B cell (primary cell): Measurements from ENCODE around the gene BAMBI. TPM values are rescaled to one million over a fixed set of nuclear protein-coding genes. Genes with fewer than 3 reads are reported as not detected.

Experiments used
- ATAC-seq: fragments of 200-7000 bp; cut with Tn5 transposase; one replicate; pipeline ENCODE4 v1.10.0; 2021; ENCODE audit warnings: low read depth, mild to moderate bottlenecking, moderate number of reproducible peaks, moderate library complexity
- CTCF ChIA-PET: fragments of 350-600 bp; sonication (Branson Sonifier 250); formaldehyde crosslinking; loops from one replicate; lab custom pipeline; 2021; ENCODE audit warnings: antibody characterized with exemption, inconsistent platforms; lab: Charles Lee
- POLR2A ChIA-PET: fragments of 350-600 bp; sonication (Branson Sonifier 250); formaldehyde crosslinking; loops from one replicate; lab custom pipeline; 2021; ENCODE audit warnings: antibody characterized with exemption; lab: Charles Lee
- DNase-seq: peaks from one replicate; pipeline ENCODE4 v3.0.0; 2013
- H2AFZ ChIP-seq: 2 replicates; pipeline ENCODE4 v1.6.1; 2012; ENCODE audit warnings: mild to moderate bottlenecking, low read depth, low read length; ENCODE audit not compliant: insufficient read depth, poor library complexity, severe bottlenecking
- H3K27ac ChIP-seq, 2 donors: 1 replicate in 1 of 2; 2 replicates in 1 of 2; pipeline ENCODE4 v1.5.1; 2012 to 2013; ENCODE audit warnings: low read length in 2 of 2, mild to moderate bottlenecking in 2 of 2, moderate library complexity in 1 of 2
- H3K27me3 ChIP-seq, 4 experiments: fragments of 200-600 bp in 1 of 4; sonication (generic) in 1 of 4; replicated peaks in 1 of 4; 1 replicate in 2 of 4; 2 replicates in 2 of 4; pipeline versions ENCODE4 v1.6.1 to v1.7.0; 2013 to 2016; ENCODE audit warnings: low read length in 3 of 4, mild to moderate bottlenecking in 2 of 4, mixed read lengths in 1 of 4, moderate library complexity in 1 of 4; ENCODE audit not compliant: insufficient read depth in 4 of 4, control insufficient read depth in 3 of 4; ENCODE audit errors: control extremely low read depth in 1 of 4
- H3K36me3 ChIP-seq, 2 experiments: replicated peaks in 1 of 2; 1 replicate in 1 of 2; 2 replicates in 1 of 2; pipeline versions ENCODE4 v1.6.1 to v1.7.1; 2013; ENCODE audit warnings: low read length in 1 of 2; ENCODE audit not compliant: insufficient read depth in 2 of 2, control insufficient read depth in 1 of 2; ENCODE audit errors: control extremely low read depth in 1 of 2, extremely low read depth in 1 of 2
- H3K4me1 ChIP-seq, 2 donors: fragments of 200-600 bp in 1 of 2; sonication (generic) in 1 of 2; 1 replicate in 1 of 2; 2 replicates in 1 of 2; pipeline versions ENCODE4 v1.5.1 to v1.6.1; 2013 to 2017; ENCODE audit warnings: low read length in 2 of 2; ENCODE audit not compliant: control insufficient read depth in 2 of 2, insufficient read depth in 2 of 2
- H3K4me2 ChIP-seq: replicated peaks from 2 replicates; pipeline ENCODE3; 2012; ENCODE audit warnings: mild to moderate bottlenecking, low read depth, low read length; ENCODE audit not compliant: poor library complexity, severe bottlenecking
- H3K4me3 ChIP-seq, 5 experiments: fragments of 200-600 bp in 1 of 5; sonication (generic) in 1 of 5; 1 replicate in 3 of 5; 2 replicates in 2 of 5; pipeline versions ENCODE4 v1.5.1 to v1.7.0; 2011 to 2016; ENCODE audit warnings: low read length in 4 of 5, mild to moderate bottlenecking in 4 of 5, low read depth in 2 of 5, control low read depth in 1 of 5, moderate library complexity in 1 of 5; ENCODE audit not compliant: insufficient read depth in 1 of 5; ENCODE audit errors: control extremely low read depth in 1 of 5, extremely low read depth in 1 of 5
- H3K79me2 ChIP-seq: fragments of 200-600 bp; sonication (generic); one replicate; pipeline ENCODE4 v1.6.0; 2016; ENCODE audit warnings: low read length; ENCODE audit not compliant: control insufficient read depth, insufficient read depth
- H3K9ac ChIP-seq: fragments of 200-600 bp; sonication (generic); 2 replicates; pipeline ENCODE4 v1.6.1; 2017; ENCODE audit warnings: mild to moderate bottlenecking, low read length, moderate library complexity
- H3K9me3 ChIP-seq, 3 donors: one replicate each; pipeline versions ENCODE4 v1.6.1 to v1.7.1; 2013; ENCODE audit warnings: low read length in 2 of 3; ENCODE audit not compliant: control insufficient read depth in 2 of 3, insufficient read depth in 1 of 3; ENCODE audit errors: control extremely low read depth in 1 of 3
- H4K20me1 ChIP-seq: 2 replicates; pipeline ENCODE4 v1.6.0; 2012; ENCODE audit warnings: mild to moderate bottlenecking, low read length; ENCODE audit not compliant: insufficient read depth, control insufficient read depth, poor library complexity, severe bottlenecking
- H3K27ac Mint-ChIP-seq: one replicate; pipeline ENCODE4 v1.8.0; 2021; ENCODE audit warnings: mixed read lengths
- H3K27me3 Mint-ChIP-seq: one replicate; pipeline ENCODE4 v1.8.0; 2021; ENCODE audit warnings: mixed read lengths
- H3K4me1 Mint-ChIP-seq: one replicate; pipeline ENCODE4 v1.8.0; 2021; ENCODE audit warnings: mixed read lengths
- H3K4me3 Mint-ChIP-seq: one replicate; pipeline ENCODE4 v1.8.0; 2021; ENCODE audit warnings: mixed read lengths
- H3K9me3 Mint-ChIP-seq: one replicate; pipeline ENCODE4 v1.8.0; 2022; ENCODE audit warnings: mixed read lengths; ENCODE audit not compliant: insufficient read depth
- EZH2 ChIP-seq: IDR thresholded peaks from 2 replicates; pipeline ENCODE4 v1.6.1; 2012; ENCODE audit warnings: borderline replicate concordance, low read depth, mild to moderate bottlenecking, moderate library complexity, low read length; ENCODE audit not compliant: insufficient read depth, poor library complexity, severe bottlenecking
- WGBS: methylation state at CpG from one replicate; pipeline ENCODE4 v1.1.5; 2013; ENCODE audit warnings: missing lambda C conversion rate; ENCODE audit not compliant: insufficient coverage; 5-methylcytosine and 5-hydroxymethylcytosine counted together
- intact Hi-C: fragments of 100-400 bp; cut with micrococcal nuclease; formaldehyde crosslinking; loops from one replicate; pipeline ENCODE4 v1.10.0; 2022
- polyA plus RNA-seq: library from polyadenylated mRNA; depleted of rRNA; stranded (reverse); fragments of >200 nt; gene quantifications from 2 replicates; pipeline ENCODE4 v1.2.3, GENCODE V29; 2012
- total RNA-seq, 2 donors: library from RNA; stranded (reverse); fragments of 120-200 nt in 1 of 2; gene quantifications; 1 replicate in 1 of 2; 2 replicates in 1 of 2; pipeline versions ENCODE4 v1.2.3 to v1.2.4, GENCODE V29; 2013 to 2022
- TF ChIP-seq, protein P1 (sequence below): fragments of 200-600 bp; IDR thresholded peaks from one replicate; pipeline ENCODE4 v1.8.0; 2022; ENCODE audit warnings: antibody characterized with exemption, mild to moderate bottlenecking

BAMBI gene
- total and polyA plus RNA-seq, 2 donors (not counting 1 experiment from before 2014, with no cell fraction given) = 0.84 to 1.9 TPM

DNA sequence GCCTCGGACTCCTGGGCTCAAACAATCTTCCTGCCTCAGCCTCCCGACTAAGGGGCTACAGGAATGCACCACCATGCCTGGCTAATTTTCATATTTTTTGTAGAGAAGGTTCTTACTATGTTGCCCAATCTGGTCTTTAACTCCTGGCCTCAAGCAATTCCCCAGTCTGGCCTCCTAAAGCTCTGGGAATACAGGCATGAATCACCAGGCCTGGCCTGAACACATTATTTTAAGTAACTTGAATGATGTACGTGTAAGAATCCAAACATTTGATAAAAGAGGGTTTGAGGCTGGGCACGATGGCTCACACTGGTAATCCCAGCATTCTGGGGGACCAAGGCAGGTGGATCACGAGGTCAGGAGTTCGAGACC lies 13.0 kb upstream of the BAMBI start:
- 58% methylated on average over 4 of the region's 6 CpGs for WGBS
- peaks cover 0 to 5% (median 0%) of the 10 kb centered on the region in 3 donors for H3K9me3 ChIP-seq
- H3K36me3 ChIP-seq = no peaks in the 10 kb centered on the region
- ATAC-seq (no peak), DNase-seq (no peak)
- no peak overlapping the region for H3K9ac ChIP-seq
- Mint-ChIP-seq H3K4me3 (no peak overlapping the region), H3K4me1 (peaks cover 9% of the 10 kb centered on the region), H3K9me3 (no peaks in the 10 kb centered on the region), H3K27ac (no peak overlapping the region), H3K27me3 (peaks cover 52% of the 10 kb centered on the region)
- POLR2A ChIA-PET = no interaction called here
- H3K4me3 ChIP-seq = no peak overlapping the region
- no peak overlapping the region for H2AFZ ChIP-seq
- TF ChIP-seq EZH2 = no peak
- TF ChIP-seq, protein P1, sequence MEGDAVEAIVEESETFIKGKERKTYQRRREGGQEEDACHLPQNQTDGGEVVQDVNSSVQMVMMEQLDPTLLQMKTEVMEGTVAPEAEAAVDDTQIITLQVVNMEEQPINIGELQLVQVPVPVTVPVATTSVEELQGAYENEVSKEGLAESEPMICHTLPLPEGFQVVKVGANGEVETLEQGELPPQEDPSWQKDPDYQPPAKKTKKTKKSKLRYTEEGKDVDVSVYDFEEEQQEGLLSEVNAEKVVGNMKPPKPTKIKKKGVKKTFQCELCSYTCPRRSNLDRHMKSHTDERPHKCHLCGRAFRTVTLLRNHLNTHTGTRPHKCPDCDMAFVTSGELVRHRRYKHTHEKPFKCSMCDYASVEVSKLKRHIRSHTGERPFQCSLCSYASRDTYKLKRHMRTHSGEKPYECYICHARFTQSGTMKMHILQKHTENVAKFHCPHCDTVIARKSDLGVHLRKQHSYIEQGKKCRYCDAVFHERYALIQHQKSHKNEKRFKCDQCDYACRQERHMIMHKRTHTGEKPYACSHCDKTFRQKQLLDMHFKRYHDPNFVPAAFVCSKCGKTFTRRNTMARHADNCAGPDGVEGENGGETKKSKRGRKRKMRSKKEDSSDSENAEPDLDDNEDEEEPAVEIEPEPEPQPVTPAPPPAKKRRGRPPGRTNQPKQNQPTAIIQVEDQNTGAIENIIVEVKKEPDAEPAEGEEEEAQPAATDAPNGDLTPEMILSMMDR = no peak
- intact Hi-C loops = loop anchor here (5.0 kb wide), 1 partner anchor 928 kb away; no protein-coding TSS in a partner anchor
- H4K20me1 ChIP-seq = no peaks in the 10 kb centered on the region
- CTCF ChIA-PET = interaction anchor here (0.6 to 3.7 kb wide), 25 partner anchors 8 to 849 kb away, joined by 3 to 29 read pairs (median 4); partner anchors contain the start of gene BAMBI
- peaks cover 0 to 41% (median 29%) of the 10 kb centered on the region in 4 experiments for H3K27me3 ChIP-seq
- no peak overlapping the region for H3K4me2 ChIP-seq
- no peaks in the 10 kb centered on the region for H3K79me2 ChIP-seq
- no peak overlapping the region for H3K27ac ChIP-seq
- peaks cover 14 to 17% of the 10 kb centered on the region in 2 donors for H3K4me1 ChIP-seq

DNA sequence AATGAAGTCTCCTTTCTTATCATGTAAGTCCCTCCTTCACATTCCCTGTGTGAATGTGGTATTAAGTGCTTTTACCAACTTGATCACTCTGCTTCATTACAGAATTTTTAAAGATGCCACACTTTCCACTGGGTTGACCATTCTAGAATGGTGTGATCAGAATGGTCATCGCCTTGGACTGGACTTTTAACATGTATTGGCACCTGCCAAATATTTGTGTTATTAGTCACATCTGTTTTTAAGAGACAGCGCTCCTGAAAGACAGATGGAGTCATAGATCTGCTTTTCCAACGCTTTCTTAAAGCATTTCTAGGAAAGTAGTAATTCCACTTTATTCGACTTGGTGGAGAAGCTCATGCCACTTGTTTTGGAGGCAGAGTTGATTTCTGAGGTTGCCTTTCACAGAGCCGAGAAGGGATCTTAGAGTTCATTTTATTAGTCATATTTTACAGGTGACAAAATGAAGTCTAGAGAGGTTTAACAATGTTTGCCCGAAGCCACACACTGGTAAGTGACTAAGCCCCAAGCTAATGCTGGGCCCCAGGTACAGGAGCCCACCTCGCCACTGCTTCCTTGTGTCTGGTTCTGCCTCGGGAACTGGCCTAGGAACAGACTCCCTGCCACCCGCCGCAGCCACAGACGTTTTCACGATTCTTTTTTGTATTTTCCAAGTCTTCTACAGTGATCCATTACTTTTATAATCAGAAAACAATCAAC lies 10.4 kb upstream of the BAMBI start:
- Histone ChIP-seq H3K4me3 (no peak overlapping the region), H3K9ac (no peak overlapping the region), H3K27me3 (peaks cover 0 to 53% (median 33%) of the 10 kb centered on the region in 4 experiments), H3K79me2 (no peaks in the 10 kb centered on the region), H4K20me1 (no peaks in the 10 kb centered on the region), H3K9me3 (peaks cover 0 to 5% (median 0%) of the 10 kb centered on the region in 3 donors), H3K36me3 (no peaks in the 10 kb centered on the region), H3K27ac (no peak overlapping the region), H2AFZ (no peak overlapping the region), H3K4me2 (no peak overlapping the region), H3K4me1 (peaks cover 14 to 17% of the 10 kb centered on the region in 2 donors)
- TF ChIP-seq EZH2 = no peak
- TF ChIP-seq, protein P1 = no peak
- Mint-ChIP-seq H3K27ac (no peak overlapping the region), H3K4me1 (peaks cover 9% of the 10 kb centered on the region), H3K4me3 (no peak overlapping the region), H3K27me3 (peaks cover 67% of the 10 kb centered on the region), H3K9me3 (no peaks in the 10 kb centered on the region)
- DNase-seq (no peak), ATAC-seq (no peak)
- CTCF ChIA-PET = no interaction called here
- POLR2A ChIA-PET = no interaction called here
- 94% methylated on average over 11 of the region's 12 CpGs for WGBS
- intact Hi-C loops = no loop called here
